GM11168 (cell line): Measurements from ENCODE around the gene ATP2A2.
"Not testable (repeated sequence)": the region's sequence is repeated elsewhere in the genome, so short reads cannot be mapped to it uniquely, and the experiment has no call there.

Experiments
- in situ Hi-C: fragments of 300-500 bp; cut with MboI; formaldehyde crosslinking; loops from one replicate; pipeline ENCODE4 v1.12.0; 2022; ENCODE audit warnings: low sequenced_read_pairs; ENCODE audit not compliant: unreplicated experiment

The ATP2A2 gene

DNA sequence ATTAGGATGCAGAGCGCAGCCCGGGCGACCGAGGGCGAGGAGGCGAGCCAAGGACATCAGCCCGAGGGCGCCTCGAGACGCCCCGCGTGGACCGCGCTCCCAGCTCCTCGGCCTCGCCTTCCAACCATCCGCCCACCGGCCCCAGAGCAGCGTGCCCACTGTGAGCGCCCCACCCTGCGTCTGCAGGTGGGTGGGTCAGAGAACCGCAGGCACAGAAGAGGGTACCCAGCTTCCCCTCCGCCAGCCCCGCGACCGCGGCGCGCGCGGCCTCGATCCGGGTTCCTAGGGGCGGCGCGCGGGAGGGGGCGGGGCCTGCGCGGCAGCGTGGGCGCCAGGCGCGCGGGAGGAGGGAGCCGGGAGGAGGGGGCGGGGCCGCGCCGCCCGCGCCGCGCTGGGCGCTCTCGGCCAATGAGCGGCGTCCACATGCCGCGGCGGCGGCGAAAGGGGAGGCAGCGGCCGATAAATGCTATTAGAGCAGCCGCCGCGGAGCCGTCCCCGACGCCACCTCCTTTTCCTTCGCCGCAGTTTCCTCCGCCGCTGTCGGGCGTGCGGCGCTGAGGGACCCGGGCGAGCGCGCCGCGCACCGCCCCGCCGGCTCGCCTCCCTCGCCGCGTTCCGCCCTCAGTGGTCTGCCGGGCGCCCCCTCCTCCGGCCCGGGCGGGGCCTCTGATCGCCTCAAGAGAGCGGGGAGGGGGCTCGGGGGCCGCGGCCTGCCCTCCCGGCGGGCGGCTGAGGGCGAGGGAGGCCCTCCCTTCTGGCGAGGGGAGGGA lies at the start of gene ATP2A2:
Gene ATP2A2 (plus strand): TSS at position 469 of the 770 bp plus-strand sequence. CDS start 543 bp downstream, outside the sequence.
- in situ Hi-C loops, result no loop called here

GRCh38 chr12:110233212-110233903 lies 47.7 kb upstream of the ATP2A2 start:
- in situ Hi-C loops, result no loop called here

- in situ Hi-C loops, result no loop called here
These were observed 46.7 kb upstream of the ATP2A2 start for GRCh38 chr12:110234331-110234751.

GRCh38 chr12:110234755-110235154 lies 46.3 kb upstream of the ATP2A2 start:
- in situ Hi-C loops, result no loop called here

DNA sequence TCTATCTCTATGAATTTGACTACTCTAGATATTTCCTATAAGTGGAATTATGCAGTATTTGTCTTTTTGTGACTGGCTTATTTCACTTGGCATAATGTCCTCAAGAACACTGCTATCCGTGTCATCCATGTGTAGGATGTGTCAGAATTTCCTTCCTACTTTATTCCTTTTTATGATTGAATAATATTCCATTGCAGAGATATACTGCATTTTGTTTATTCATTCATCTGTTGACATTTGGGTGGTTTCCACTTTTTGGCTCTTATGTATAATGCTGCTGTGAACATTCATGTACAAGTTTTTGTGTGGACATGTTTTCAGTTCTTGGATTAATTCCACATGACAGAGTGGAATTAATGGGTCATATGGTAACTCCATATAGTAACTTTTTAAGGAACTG lies 45.7 kb upstream of the ATP2A2 start:
- in situ Hi-C loops, result no loop called here

- in situ Hi-C loops, result loop anchor here (5.0 kb wide), 1 partner anchor 151 kb away; no protein-coding TSS in a partner anchor
These were observed 37.8 kb upstream of the ATP2A2 start for GRCh38 chr12:110243227-110243626.

- in situ Hi-C loops, result loop anchor here (5.0 kb wide), 1 partner anchor 152 kb away; no protein-coding TSS in a partner anchor
These were observed 36.7 kb upstream of the ATP2A2 start for GRCh38 chr12:110244372-110244771.

- in situ Hi-C loops, result loop anchor here (5.0 kb wide), 1 partner anchor 153 kb away; no protein-coding TSS in a partner anchor
These were observed 36.2 kb upstream of the ATP2A2 start for GRCh38 chr12:110244829-110245228.

DNA sequence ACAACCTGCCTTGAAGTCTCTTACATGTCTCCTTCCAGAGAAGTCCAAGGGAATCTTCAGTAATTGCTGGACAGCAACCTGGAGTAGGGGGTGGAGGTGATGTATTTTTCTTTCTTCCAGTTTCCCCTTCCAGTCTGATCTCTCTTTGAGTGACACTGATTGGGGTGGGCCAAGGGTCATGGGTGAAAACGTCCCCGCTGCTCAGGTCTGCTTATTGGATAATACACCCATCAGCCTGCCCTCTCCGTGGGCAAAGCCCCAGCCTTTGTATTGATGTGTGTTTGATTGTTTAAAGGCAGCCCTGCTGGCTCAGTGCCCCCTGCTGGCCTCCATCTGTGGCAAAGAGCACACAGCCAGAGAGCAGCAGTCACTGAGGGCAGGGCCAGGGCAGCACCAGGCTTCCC lies 35.7 kb upstream of the ATP2A2 start:
- in situ Hi-C loops, result no loop called here

DNA sequence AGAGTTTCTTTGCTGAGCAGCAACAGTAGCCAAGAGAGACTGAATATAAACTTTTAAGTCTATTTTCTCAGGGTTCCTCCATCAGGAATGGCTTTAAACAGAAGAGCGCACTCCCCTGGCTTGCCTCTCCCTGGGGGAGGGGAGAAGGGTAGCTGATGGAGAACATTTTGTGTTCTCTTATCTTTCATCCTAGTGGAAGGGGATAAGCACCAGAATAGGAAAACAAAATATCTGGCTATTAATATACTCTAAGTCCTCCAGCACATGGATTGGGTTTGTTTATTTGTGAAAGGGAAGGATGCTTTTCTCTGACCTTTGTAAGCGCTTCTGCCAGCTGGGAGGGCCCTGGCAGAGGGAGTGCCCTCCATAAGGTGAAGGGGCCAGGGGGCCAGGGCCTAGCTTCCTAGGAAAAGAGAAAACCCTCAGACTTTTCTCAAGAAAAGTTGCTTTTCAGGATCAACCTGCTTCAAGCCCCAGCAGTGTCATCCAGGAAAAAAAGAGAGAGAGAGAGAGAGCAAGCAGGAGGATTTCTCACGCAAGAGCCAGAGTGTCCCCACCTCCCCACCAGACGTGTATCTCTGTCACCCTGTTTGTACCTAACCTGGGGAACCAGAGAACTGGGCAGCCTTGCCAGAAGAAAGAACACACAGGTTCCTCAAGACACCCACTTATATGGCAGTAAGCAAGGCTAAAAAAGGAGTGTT lies 34.3 kb upstream of the ATP2A2 start:
- in situ Hi-C loops, result no loop called here

- in situ Hi-C loops, result no loop called here
These were observed 33.5 kb upstream of the ATP2A2 start for GRCh38 chr12:110247340-110248095.

GRCh38 chr12:110248096-110248447 lies 33.0 kb upstream of the ATP2A2 start:
- in situ Hi-C loops, result no loop called here

- in situ Hi-C loops, result no loop called here
These were observed 31.9 kb upstream of the ATP2A2 start for GRCh38 chr12:110249105-110249504.

GRCh38 chr12:110249716-110250225 lies 31.3 kb upstream of the ATP2A2 start:
- in situ Hi-C loops, result no loop called here

- in situ Hi-C loops, result no loop called here
These were observed 29.7 kb upstream of the ATP2A2 start for GRCh38 chr12:110251381-110251780.

GRCh38 chr12:110252716-110253115 lies 28.3 kb upstream of the ATP2A2 start:
- in situ Hi-C loops, result no loop called here

DNA sequence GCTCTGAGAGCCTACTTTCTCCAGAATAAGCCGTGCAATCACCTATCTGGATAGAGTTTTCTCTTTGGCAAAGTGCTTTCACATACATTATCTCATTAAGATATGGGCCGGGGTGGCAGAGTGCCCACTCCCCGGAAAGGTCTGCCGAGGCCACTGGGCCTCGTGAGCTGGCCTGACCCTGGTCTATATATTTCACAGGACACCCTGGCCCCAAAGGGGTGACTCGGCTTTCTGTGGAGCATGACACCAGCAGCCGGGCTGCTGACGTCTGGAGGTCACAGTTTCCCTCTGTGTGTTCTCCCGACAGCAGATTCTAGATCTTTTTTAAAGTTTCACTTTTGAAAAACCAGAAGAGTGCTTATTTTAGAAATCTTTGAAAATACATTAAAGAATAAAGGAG lies 27.9 kb upstream of the ATP2A2 start:
- in situ Hi-C loops, result no loop called here

GRCh38 chr12:110254971-110255540 lies 26.0 kb upstream of the ATP2A2 start:
- in situ Hi-C loops, result no loop called here

- in situ Hi-C loops, result not testable (repeated sequence)
These were observed 25.1 kb upstream of the ATP2A2 start for GRCh38 chr12:110255890-110256456.
